Measurements from ENCODE around the gene SLC4A4.

SLC4A4 gene

GRCh38 chr4:71593311-71593710 lies 254.5 kb downstream of the SLC4A4 start:
- DNase-seq (ENCODE audit: low spot score) (no peak), FAIRE-seq (no peak)

GRCh38 chr4:71595576-71596108 lies 256.8 kb downstream of the SLC4A4 start:
- DNase-seq (ENCODE audit: low spot score) (no peak), FAIRE-seq (no peak)

DNA sequence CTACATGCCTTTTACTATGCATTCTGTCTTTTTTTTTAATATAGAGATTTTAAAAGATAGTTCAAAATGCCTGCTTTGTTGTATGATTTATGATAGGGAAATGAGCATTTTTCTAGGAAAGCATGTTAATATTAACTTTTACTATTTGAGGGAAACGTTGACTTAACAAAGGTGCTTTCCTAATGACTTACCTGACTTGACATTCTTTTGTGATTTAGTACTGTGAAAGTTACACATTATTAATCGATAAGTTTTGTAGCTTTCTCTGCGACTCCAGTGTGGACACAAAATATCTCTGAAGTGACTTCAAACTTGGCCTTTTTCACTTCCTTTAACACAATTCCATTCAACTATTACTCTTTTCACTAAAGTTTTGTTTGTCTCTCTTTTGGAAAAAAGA lies 260.8 kb downstream of the SLC4A4 start:
- FAIRE-seq (no peak), DNase-seq (ENCODE audit: low spot score) (no peak)

GRCh38 chr4:71602289-71602900 lies 263.6 kb downstream of the SLC4A4 start:
- FAIRE-seq, result no peak
- DNase-seq (ENCODE audit: low spot score), result peak; percentile 63

GRCh38 chr4:71604785-71605184 lies 266.0 kb downstream of the SLC4A4 start:
- DNase-seq (ENCODE audit: low spot score) (no peak), FAIRE-seq (no peak)

GRCh38 chr4:71607109-71607508 lies 268.3 kb downstream of the SLC4A4 start:
- no peak for DNase-seq (ENCODE audit: low spot score)
- no peak for FAIRE-seq

- FAIRE-seq (peak; percentile 91), DNase-seq (ENCODE audit: low spot score) (peak; percentile 82)
Observed at GRCh38 chr4:71607780-71608677, 269.2 kb downstream of the SLC4A4 start.

GRCh38 chr4:71608678-71609071 lies 269.9 kb downstream of the SLC4A4 start:
- DNase-seq (ENCODE audit: low spot score) (no peak), FAIRE-seq (no peak)

DNA sequence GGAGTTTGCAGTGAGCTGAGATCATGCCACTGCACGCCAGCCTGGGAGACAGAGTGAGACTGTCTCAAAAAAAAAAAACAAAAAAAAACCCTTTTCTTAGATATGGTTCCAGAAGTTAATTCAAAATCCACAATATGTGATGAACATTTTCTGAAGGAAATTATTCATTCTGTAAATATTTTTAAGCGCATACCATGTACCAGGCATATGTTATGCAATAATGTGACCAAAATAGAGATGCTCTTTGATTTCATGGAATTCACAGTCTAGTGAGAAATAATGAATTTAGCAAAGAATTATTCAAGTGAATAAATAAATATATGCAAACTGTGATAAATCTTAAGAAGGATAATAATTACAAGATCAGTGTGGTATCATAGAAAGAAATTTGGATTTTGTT lies 270.3 kb downstream of the SLC4A4 start:
- DNase-seq (ENCODE audit: low spot score), result no peak
- no peak for FAIRE-seq

- no peak for FAIRE-seq
- DNase-seq (ENCODE audit: low spot score), result no peak
Observed at GRCh38 chr4:71609651-71610050, 270.8 kb downstream of the SLC4A4 start.

DNA sequence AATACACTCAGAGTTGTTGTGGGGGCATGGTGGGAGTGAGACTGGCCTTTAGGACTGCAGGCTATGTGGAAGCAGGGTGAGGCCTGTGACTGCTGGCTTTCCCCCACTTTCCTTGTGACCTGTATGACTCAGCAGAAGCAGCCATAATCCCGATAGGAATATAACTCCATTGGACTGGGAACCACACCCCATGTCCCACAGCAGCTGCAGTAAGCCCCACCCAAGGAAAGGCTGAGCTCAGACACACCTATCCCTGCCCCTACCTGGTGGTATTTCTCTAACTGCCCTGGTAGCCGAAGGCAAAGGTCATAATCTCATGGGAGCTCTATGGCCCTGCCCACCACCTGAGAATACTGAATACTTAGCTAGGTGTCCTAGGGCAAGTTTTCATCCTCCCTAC lies 275.8 kb downstream of the SLC4A4 start:
- FAIRE-seq (no peak), DNase-seq (ENCODE audit: low spot score) (no peak)

GRCh38 chr4:71616168-71616811 lies 277.5 kb downstream of the SLC4A4 start:
- DNase-seq (ENCODE audit: low spot score) (no peak), FAIRE-seq (no peak)

Data from RCC 7860 (cell line).